ENCODE data around the gene TXNDC16. TPM values are rescaled to one million over a fixed set of nuclear protein-coding genes. Genes with fewer than 3 reads are reported as not detected.
"Not testable (repeated sequence)": the region's sequence is repeated elsewhere in the genome, so short reads cannot be mapped to it uniquely, and the experiment has no call there.

Gene TXNDC16
- total RNA-seq, 1 donor from 2014 or later: 22.6 TPM

DNA sequence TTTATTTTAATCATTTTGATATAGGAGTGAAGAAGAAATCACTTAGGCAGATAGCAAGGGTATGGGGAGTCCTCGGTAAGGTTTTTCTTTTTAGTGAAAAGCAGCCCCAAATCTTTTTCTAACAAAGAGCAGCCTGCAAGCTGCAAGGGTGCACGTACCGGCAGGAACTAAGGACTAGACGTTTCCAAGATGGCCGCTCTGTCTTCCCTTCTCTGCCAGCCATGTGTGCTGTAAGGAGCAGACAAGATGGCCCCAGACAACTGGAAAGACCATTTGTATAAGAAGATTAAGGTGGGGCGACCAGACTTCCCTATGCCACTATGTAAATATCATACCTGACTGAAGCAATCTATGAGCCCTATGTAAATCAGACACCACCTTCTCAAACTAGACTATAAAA lies 79.6 kb downstream of the TXNDC16 start:
- DNase-seq (ENCODE audit: low spot score): no peak
- Histone ChIP-seq H3K4me1 (no peaks in the 10 kb centered on the region), H2AFZ (replicated peaks) (no peak overlapping the region), H3K4me3 (no peak overlapping the region), H3K9me3 (ENCODE audit: low read depth) (no peaks in the 10 kb centered on the region), H3K79me2 (ENCODE audit: low read depth) (no peaks in the 10 kb centered on the region), H3K36me3 (peaks cover 8% of the 10 kb centered on the region), H3K4me2 (no peak overlapping the region), H4K20me1 (ENCODE audit: low read depth) (no peaks in the 10 kb centered on the region), H3K27me3 (no peaks in the 10 kb centered on the region), H3K9ac (no peak overlapping the region), H3F3A (ENCODE audit: low read depth) (no peaks in the 10 kb centered on the region), H3K27ac (no peak overlapping the region)
- Mint-ChIP-seq H3K27me3 (ENCODE audit: insufficient read depth, low read depth) (no peaks in the 10 kb centered on the region), H3K4me1 (no peaks in the 10 kb centered on the region), H3K27ac (no peak overlapping the region), H3K9me3 (no peaks in the 10 kb centered on the region), H3K36me3 (peaks cover 10% of the 10 kb centered on the region), H3K4me3 (no peak overlapping the region)
- no peak for TF ChIP-seq EZH2 (IDR thresholded peaks at IDR 0.05)
- no peak for TF ChIP-seq EZH2phosphoT487 (IDR thresholded peaks at IDR 0.05)
- TF ChIP-seq, protein P1, sequence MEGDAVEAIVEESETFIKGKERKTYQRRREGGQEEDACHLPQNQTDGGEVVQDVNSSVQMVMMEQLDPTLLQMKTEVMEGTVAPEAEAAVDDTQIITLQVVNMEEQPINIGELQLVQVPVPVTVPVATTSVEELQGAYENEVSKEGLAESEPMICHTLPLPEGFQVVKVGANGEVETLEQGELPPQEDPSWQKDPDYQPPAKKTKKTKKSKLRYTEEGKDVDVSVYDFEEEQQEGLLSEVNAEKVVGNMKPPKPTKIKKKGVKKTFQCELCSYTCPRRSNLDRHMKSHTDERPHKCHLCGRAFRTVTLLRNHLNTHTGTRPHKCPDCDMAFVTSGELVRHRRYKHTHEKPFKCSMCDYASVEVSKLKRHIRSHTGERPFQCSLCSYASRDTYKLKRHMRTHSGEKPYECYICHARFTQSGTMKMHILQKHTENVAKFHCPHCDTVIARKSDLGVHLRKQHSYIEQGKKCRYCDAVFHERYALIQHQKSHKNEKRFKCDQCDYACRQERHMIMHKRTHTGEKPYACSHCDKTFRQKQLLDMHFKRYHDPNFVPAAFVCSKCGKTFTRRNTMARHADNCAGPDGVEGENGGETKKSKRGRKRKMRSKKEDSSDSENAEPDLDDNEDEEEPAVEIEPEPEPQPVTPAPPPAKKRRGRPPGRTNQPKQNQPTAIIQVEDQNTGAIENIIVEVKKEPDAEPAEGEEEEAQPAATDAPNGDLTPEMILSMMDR (IDR thresholded peaks at IDR 0.05): no peak

DNA sequence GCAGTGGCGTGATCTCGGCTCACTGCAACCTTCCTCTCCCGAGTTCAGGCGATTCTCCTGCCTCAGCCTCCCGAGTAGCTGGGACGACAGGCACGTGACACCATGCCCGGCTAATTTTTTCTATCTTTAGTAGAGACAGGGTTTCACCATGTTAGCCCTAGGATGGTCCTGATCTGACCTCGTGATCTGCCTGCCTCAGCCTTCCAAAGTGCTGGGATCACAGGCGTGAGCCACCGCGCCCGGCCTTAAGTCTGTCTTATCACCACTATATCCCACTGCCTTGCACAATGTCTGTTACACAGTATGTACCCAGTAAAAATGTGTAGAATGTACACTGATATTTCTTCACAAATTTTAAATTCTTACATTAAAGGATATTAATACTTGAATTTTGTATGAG lies 80.1 kb downstream of the TXNDC16 start:
- not testable (repeated sequence) for H3K4me1 ChIP-seq; H3K4me2 ChIP-seq; H3K9ac ChIP-seq; H3K9me3 ChIP-seq (ENCODE audit: low read depth); H3K27ac ChIP-seq; H3K4me1 Mint-ChIP-seq; H3K4me3 Mint-ChIP-seq; H3K36me3 ChIP-seq; H4K20me1 ChIP-seq (ENCODE audit: low read depth); DNase-seq (ENCODE audit: low spot score); H3K27me3 Mint-ChIP-seq (ENCODE audit: insufficient read depth, low read depth); H3K79me2 ChIP-seq (ENCODE audit: low read depth); H3K36me3 Mint-ChIP-seq; H2AFZ ChIP-seq (replicated peaks); H3K9me3 Mint-ChIP-seq; H3F3A ChIP-seq (ENCODE audit: low read depth); H3K4me3 ChIP-seq; H3K27ac Mint-ChIP-seq; H3K27me3 ChIP-seq

DNA sequence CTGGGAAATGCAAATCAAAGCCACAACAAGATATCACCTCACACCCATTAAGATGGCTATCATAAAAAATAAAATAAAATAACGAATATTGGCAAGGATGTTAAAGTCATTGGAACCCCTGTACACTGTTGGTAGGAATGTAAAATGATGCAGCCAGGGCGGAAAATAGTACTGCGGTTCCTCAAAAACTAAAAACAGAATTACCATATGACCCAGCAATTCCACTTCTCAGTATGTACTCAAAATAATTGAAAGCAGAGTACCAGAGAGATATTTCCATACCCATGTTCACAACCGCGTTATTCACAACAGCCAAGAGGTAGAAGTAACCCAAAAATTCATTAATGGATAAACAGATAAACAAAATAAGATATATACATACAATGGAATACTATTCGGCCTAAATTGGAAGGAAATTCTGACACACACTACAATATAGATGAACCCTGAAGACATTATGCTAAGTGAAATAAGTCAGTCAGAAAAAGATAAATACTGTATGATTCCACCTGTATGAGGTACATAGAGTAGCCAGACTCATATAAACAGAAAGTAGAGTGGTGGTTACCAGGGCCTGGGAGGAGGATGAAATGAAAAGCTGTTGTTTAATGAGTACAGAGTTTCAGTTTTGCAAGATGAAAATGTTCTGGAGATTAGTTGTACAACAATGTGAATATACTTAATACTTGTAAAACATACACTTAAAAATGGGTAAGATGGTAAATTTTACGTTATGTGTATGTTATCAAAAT lies 84.6 kb downstream of the TXNDC16 start:
- no peak overlapping the region for H3K9ac ChIP-seq
- H3K4me1 ChIP-seq: no peaks in the 10 kb centered on the region
- H2AFZ ChIP-seq (replicated peaks): no peak overlapping the region
- Mint-ChIP-seq H3K27ac (no peak overlapping the region), H3K4me3 (no peak overlapping the region), H3K4me1 (no peaks in the 10 kb centered on the region), H3K36me3 (peaks cover 2% of the 10 kb centered on the region), H3K27me3 (ENCODE audit: insufficient read depth, low read depth) (peaks cover 2% of the 10 kb centered on the region), H3K9me3 (no peaks in the 10 kb centered on the region)
- no peak for DNase-seq (ENCODE audit: low spot score)
- H3K79me2 ChIP-seq (ENCODE audit: low read depth): no peaks in the 10 kb centered on the region
- no peaks in the 10 kb centered on the region for H4K20me1 ChIP-seq (ENCODE audit: low read depth)
- H3K4me3 ChIP-seq: no peak overlapping the region
- no peak overlapping the region for H3K27ac ChIP-seq
- H3K9me3 ChIP-seq (ENCODE audit: low read depth): no peaks in the 10 kb centered on the region
- H3K27me3 ChIP-seq: no peaks in the 10 kb centered on the region
- H3K4me2 ChIP-seq: no peak overlapping the region
- no peaks in the 10 kb centered on the region for H3K36me3 ChIP-seq
- H3F3A ChIP-seq (ENCODE audit: low read depth): no peaks in the 10 kb centered on the region
- TF ChIP-seq, protein P1 (IDR thresholded peaks at IDR 0.05): no peak
- TF ChIP-seq EZH2 (IDR thresholded peaks at IDR 0.05) (no peak), EZH2phosphoT487 (IDR thresholded peaks at IDR 0.05) (no peak)

DNA sequence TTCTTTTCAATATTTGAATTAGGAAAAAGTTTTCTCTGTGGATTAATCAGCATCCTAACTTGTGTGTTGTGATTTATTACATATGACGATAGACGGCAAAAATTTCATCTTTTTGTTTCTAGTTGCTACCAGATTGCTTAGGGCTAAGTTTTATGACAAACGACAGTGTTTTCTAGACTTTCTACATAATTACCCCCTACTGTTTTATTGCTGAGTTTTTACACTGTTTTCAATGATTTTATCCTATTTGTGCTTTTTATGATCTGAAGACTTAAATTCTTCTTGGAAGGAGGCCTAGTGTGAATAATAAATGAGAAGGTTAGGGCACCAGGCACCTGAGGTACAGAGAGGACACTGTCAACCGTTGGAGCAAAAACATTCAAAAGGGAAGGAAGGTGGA lies 88.1 kb downstream of the TXNDC16 start:
- no peaks in the 10 kb centered on the region for H3K79me2 ChIP-seq (ENCODE audit: low read depth)

More for the DNA sequence above, 88.1 kb downstream of the TXNDC16 start:
- no peak overlapping the region for H3K9ac ChIP-seq
- H3K4me1 Mint-ChIP-seq: no peaks in the 10 kb centered on the region
- no peak overlapping the region for H3K27ac ChIP-seq
- peaks cover 7% of the 10 kb centered on the region for H3K36me3 Mint-ChIP-seq
- no peaks in the 10 kb centered on the region for H4K20me1 ChIP-seq (ENCODE audit: low read depth)
- no peak overlapping the region for H3K4me3 Mint-ChIP-seq
- TF ChIP-seq, protein P1 (IDR thresholded peaks at IDR 0.05): no peak
- TF ChIP-seq EZH2 (IDR thresholded peaks at IDR 0.05) (no peak), EZH2phosphoT487 (IDR thresholded peaks at IDR 0.05) (no peak)
- no peak overlapping the region for H2AFZ ChIP-seq (replicated peaks)
- H3K4me2 ChIP-seq: no peak overlapping the region
- no peak for DNase-seq (ENCODE audit: low spot score)
- no peak overlapping the region for H3K4me3 ChIP-seq
- no peaks in the 10 kb centered on the region for H3F3A ChIP-seq (ENCODE audit: low read depth)
- no peaks in the 10 kb centered on the region for H3K27me3 ChIP-seq
- peaks cover 4% of the 10 kb centered on the region for H3K9me3 Mint-ChIP-seq
- H3K9me3 ChIP-seq (ENCODE audit: low read depth): no peaks in the 10 kb centered on the region
- H3K4me1 ChIP-seq: no peaks in the 10 kb centered on the region
- H3K36me3 ChIP-seq: no peaks in the 10 kb centered on the region
- no peak overlapping the region for H3K27ac Mint-ChIP-seq
- peaks cover 4% of the 10 kb centered on the region for H3K27me3 Mint-ChIP-seq (ENCODE audit: insufficient read depth, low read depth)

Data from neural progenitor cell (in vitro differentiated cells).